Suppressor macrophage treated with lipopolysaccharide for 1 hour (primary cell): ENCODE results near the gene NFKBIZ.
"Not testable (repeated sequence)": the region's sequence is repeated elsewhere in the genome, so short reads cannot be mapped to it uniquely, and the experiment has no call there.

ENCODE experiments used
- DNase-seq, 3 donors: peaks; one replicate each; pipeline ENCODE4 v3.0.0-alpha.2; 2020 to 2022

The NFKBIZ gene

GRCh38 chr3:101851072-101851770 is 1.9 kb downstream of the NFKBIZ start:
- peak in 1 of 3 donors; percentile 50 for DNase-seq

- peak in 2 of 3 donors; percentile 25 to 37 for DNase-seq
These were observed 2.8 kb downstream of the NFKBIZ start for GRCh38 chr3:101851850-101852714.

- DNase-seq: no peak
These were observed 3.9 kb downstream of the NFKBIZ start for GRCh38 chr3:101852983-101853840.

GRCh38 chr3:101853982-101854381 is 4.7 kb downstream of the NFKBIZ start:
- DNase-seq: no peak

GRCh38 chr3:101854608-101855304 is 5.4 kb downstream of the NFKBIZ start:
- DNase-seq: no peak

GRCh38 chr3:101857301-101857741 is 8.0 kb downstream of the NFKBIZ start:
- DNase-seq: no peak

GRCh38 chr3:101858464-101859030 is 9.2 kb downstream of the NFKBIZ start:
- DNase-seq: no peak

GRCh38 chr3:101859882-101860448 is 10.7 kb downstream of the NFKBIZ start:
- DNase-seq: no peak

- peak in 2 of 3 donors; percentile 62 to 76 for DNase-seq
These were observed 12.0 kb downstream of the NFKBIZ start for GRCh38 chr3:101861212-101861788.

GRCh38 chr3:101861789-101862415 is 12.6 kb downstream of the NFKBIZ start:
- peak in 1 of 3 donors; percentile 44 for DNase-seq

- DNase-seq: peak in 2 of 3 donors; percentile 46 to 64
These were observed 13.3 kb downstream of the NFKBIZ start for GRCh38 chr3:101862416-101863165.

GRCh38 chr3:101864926-101865325 is 15.6 kb downstream of the NFKBIZ start:
- not testable (repeated sequence) for DNase-seq

- DNase-seq: peak in 1 of 3 donors; percentile 18
These were observed 16.6 kb downstream of the NFKBIZ start for GRCh38 chr3:101865751-101866509.

- DNase-seq: no peak
These were observed 18.2 kb downstream of the NFKBIZ start for GRCh38 chr3:101867511-101867910.

GRCh38 chr3:101867996-101868395 is 18.7 kb downstream of the NFKBIZ start:
- DNase-seq: no peak

GRCh38 chr3:101868534-101869464 is 19.5 kb downstream of the NFKBIZ start:
- peak in 2 of 3 donors; percentile 34 to 42 for DNase-seq

GRCh38 chr3:101870138-101870537 is 20.8 kb downstream of the NFKBIZ start:
- DNase-seq: no peak

- peak; percentile 76 to 94 (median 93) for DNase-seq
These were observed 24.3 kb downstream of the NFKBIZ start for GRCh38 chr3:101873619-101874018.
